DMS79 treated with DMSO at 0.1 percent for 48 hours (cell line): ENCODE data around the gene ZBTB8B.
"Not testable (repeated sequence)": the region's sequence is repeated elsewhere in the genome, so short reads cannot be mapped to it uniquely, and the experiment has no call there.

Source experiments
- DNase-seq: peaks from one replicate; lab custom pipeline; 2025; lab: John Stamatoyannopoulos, UW

The ZBTB8B gene

DNA sequence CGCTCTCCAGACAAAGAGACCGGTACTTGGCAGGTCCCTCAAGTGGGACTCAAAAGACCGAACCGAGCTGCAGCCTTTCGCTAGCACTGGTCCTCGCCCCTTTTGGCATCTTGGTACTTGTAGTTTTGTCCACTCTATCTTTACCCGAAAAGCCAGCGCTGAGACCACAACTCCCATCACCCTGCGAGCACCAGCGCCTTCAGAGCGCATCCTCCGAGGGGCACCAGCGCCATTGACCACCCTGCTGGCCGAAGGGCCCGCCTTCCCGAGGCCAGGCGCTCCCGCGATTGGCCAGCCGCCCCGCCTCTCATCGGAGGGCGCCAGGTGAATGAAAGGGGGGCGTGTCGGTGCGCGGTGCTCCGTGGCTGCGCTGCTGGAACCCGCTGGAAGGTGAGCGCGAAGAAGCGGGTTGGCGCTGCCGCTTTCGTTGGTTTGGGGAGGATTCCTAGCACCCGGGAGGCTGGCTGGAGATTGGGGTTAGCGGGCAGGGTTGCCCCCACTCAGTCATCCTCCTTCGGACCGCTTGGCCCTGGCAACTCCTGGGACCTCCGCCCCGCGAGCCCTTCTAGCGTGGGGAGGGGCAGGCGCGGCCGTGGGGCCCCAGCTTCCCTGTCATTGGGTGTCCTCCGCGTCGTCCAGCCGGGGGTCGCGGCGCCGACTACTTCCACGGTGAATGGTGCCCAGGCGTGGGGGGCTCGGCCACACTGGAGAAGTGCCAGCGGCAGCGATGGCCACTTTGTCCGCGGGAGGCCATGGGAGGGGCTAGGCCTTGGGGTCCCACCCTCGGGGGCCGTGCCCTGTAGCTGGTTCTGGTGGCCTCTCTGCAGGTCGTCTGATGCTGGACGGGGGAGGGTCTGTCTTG, at the start of gene ZBTB8B:
Gene ZBTB8B, plus strand, starts transcription at position 357 of the 862 bp plus-strand sequence. CDS start 5,553 bp downstream, outside the sequence.
- DNase-seq, result peak; percentile 99

GRCh38 chr1:32421775-32422174, 43.1 kb upstream of the ZBTB8B start:
- no peak for DNase-seq

DNA sequence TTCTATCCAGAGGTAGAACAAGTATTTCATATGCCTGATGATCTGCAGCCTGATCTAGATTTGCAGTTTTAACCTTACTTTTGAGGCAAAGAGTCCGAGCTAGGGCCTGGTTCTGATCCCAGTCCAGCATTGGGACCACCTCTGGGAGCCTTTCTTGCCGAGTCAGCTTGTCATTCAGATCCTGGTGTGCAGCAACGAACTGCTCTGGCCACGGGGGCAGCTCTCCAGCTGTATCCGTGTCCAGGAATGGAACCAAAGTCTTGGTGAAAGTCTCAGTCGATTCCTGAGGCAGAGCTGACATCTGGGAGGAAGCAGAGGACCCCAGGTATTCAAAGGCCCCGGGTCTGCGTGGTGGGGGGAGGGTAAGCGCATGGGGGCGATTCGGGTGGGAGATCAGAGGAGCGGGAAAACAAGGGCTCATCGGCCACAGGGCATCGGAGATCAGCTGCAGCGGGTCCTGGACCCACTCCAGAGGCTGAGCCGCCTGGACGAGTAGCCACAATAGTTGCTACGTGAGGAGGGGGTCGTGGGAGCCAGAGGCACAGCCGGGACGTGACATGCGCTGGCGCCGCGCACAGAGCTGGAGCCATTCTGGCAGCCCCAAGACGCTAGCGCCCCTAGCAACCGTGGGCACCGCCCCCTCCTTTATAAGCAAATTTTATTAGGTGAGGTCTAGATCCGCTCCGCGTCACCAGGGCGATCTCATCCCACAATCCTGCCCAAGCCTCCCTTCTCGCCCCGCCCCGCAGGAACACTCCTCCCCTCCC, 38.2 kb upstream of the ZBTB8B start:
- DNase-seq, result peak; percentile 50

- no peak for DNase-seq
Measured at GRCh38 chr1:32427264-32427963, 37.5 kb upstream of the ZBTB8B start.

DNA sequence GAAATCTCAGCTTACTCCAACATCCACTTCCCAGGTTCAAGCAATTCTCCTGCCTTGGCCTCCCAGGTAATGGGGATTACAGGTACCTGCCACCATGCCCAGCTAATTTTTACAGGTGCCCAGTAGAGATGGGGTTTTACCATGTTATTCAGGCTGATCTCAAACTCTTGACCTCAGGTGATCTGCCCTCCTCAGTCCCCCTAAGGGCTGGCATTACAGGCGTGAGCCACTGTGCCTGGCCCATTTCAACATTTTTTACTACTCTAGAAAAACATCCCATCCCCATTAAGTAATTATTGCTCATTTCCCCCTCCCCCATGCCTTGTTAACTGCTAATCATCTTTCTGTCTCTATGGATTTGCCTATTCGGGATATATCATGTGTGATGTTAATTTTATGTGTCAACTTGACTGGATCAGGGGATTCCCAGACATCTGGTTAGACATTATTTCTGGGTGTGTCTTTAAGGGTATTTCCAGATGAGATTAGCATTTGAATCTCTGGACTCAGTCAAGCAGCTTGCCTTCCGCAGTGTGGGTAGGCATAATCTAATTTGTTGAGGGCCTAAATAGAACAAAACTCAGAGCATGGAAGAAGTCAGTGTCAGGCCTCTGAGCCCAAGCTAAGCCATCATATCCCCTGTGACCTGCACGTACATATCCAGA, 33.0 kb upstream of the ZBTB8B start:
- no peak for DNase-seq

DNA sequence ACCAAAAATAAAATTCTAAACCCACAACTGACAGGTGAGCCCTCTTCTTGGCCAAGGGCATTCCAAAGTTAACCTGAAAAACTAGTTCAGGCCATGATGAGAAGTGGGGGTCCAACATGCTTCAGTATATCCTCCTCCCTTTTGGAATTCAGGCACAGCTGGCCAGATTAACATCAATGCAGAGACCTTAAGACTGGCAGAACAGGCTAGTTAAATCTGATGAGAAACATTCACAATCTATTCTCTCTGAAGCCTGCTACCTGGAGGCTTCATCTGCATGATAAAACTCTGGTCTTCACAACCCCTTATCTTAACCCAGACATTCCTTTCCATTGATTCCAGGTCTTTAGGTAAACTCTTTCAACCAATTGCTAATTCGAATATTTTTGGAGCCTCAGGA, 26.7 kb upstream of the ZBTB8B start:
- no peak for DNase-seq

GRCh38 chr1:32438777-32439176, 26.1 kb upstream of the ZBTB8B start:
- DNase-seq, result not testable (repeated sequence)

GRCh38 chr1:32441467-32441866, 23.4 kb upstream of the ZBTB8B start:
- DNase-seq, result not testable (repeated sequence)

GRCh38 chr1:32447469-32448185, 17.2 kb upstream of the ZBTB8B start:
- no peak for DNase-seq

- not testable (repeated sequence) for DNase-seq
Measured at GRCh38 chr1:32448186-32448772, 16.6 kb upstream of the ZBTB8B start.

DNA sequence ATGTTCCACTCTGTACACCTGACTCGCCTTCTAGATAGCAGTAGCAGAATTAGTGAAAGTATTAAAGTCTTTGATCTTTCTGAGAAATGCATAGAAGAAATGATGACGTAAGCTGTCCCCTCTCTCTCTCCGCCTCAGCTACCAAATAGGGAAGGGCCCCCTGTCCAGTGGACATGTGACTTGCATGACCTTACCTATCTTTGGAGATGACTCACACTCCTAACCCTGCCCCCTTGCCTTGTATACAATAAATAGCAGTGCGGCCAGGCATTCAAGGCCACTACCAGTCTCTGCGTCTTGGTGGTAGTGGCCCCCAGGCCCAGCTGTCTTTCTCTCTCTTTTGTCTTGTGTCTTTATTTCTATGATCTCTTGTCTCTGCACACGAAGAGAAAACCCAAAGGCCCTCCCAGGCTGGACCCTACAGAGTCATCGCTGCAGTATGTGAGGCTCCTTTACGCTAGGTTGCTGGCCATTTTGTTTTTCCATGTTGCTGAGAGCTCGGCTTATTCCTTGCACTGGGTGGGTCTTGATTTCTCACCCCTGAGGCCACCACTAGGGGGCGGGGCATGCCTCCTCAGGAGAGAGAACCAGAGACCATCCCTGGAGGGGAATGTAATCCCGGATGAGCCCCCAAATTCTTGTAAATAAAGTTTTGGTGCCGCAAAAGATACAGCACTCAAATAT, 16.0 kb upstream of the ZBTB8B start:
- no peak for DNase-seq

GRCh38 chr1:32449457-32449831, 15.4 kb upstream of the ZBTB8B start:
- not testable (repeated sequence) for DNase-seq

- DNase-seq, result peak; percentile 54
Measured at GRCh38 chr1:32454726-32455125, 10.1 kb upstream of the ZBTB8B start.

- no peak for DNase-seq
Measured at GRCh38 chr1:32455958-32456357, 8.9 kb upstream of the ZBTB8B start.

DNA sequence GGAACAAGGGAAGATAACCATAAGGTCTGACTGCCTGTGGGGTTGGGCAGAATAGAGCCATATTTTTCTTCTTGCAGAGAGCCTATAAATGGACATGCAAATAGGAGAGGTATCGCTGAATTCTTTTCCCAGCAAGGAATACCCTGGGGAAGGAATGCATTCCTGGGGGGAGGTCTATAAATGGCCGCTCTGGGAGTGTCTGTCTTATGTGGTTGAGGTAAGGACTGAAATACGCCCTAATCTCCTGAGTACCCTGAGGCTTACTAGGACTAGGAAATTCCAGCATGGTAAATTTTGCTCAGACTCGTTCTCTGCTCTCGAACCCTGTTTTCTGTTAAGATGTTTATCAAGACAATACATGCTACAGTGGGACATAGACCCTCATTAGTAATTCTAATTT, 6.1 kb upstream of the ZBTB8B start:
- not testable (repeated sequence) for DNase-seq

GRCh38 chr1:32462977-32463376, 1.9 kb upstream of the ZBTB8B start:
- not testable (repeated sequence) for DNase-seq

DNA sequence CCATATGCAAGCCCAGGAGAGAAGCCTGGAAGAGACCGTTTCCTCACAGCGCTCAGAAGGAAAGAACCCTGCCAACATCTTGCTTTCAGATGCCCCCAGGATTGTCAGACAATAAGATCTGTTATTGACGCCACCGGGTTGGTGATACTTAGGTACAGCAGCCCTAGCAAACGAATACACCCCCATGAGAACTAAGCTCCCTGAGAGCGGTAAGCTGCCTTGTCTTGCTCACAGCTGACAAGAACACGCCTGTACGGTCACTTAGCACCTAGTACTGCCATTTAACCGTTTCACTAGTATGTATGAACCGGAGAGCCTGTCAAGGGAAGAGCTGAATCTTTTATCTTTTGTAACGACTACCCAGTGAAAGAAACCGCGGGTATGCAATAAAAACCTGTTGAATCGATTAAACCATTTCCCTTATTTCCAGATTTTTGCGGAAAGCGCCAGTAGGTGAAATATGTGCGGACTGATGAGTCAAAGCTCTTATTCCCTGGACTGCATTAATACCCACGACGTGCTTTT, 619 bp upstream of the ZBTB8B start:
- DNase-seq, result peak; percentile 93

DNA sequence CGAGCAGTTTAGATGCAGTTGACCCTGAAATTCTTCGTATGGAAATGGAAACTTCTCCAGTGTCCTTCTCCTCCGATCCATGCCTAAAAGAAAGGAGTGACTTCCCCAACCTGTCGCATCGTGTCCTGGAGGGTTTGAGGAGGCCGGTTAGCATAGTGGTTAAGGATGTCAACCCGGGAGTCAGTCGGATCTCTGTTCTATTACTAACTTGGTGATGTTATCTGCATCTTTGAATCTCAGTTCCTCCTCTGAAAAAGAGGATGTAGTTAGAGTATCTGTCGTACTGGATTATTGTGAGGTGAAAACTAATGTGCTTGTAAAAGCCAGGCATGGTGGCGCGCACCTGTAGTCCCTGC, 684 bp downstream of the ZBTB8B start:
- DNase-seq, result peak; percentile 11

GRCh38 chr1:32466761-32467160, 1.9 kb downstream of the ZBTB8B start:
- DNase-seq, result no peak

- DNase-seq, result no peak
Measured at GRCh38 chr1:32468791-32469190, 3.9 kb downstream of the ZBTB8B start.
